Testis (tissue), 2 donors: ENCODE measurements around the gene TCF12.

Experiments used
- POLR2A ChIP-seq: fragments of 450-650 bp; IDR thresholded peaks from one replicate; pipeline ENCODE4 v1.6.1; 2017; ENCODE audit warnings: antibody characterized with exemption, mild to moderate bottlenecking, moderate library complexity
- TF ChIP-seq, protein P1 (sequence below), 3 experiments: fragments of 450-650 bp in 2 of 3; fragments of 200-600 bp in 1 of 3; sonication (generic) in 1 of 3; IDR thresholded peaks; one replicate each; pipeline ENCODE4 v1.5.1; 2016 to 2019; ENCODE audit warnings: antibody characterized with exemption in 3 of 3, mild to moderate bottlenecking in 2 of 3, moderate library complexity in 1 of 3

DNA sequence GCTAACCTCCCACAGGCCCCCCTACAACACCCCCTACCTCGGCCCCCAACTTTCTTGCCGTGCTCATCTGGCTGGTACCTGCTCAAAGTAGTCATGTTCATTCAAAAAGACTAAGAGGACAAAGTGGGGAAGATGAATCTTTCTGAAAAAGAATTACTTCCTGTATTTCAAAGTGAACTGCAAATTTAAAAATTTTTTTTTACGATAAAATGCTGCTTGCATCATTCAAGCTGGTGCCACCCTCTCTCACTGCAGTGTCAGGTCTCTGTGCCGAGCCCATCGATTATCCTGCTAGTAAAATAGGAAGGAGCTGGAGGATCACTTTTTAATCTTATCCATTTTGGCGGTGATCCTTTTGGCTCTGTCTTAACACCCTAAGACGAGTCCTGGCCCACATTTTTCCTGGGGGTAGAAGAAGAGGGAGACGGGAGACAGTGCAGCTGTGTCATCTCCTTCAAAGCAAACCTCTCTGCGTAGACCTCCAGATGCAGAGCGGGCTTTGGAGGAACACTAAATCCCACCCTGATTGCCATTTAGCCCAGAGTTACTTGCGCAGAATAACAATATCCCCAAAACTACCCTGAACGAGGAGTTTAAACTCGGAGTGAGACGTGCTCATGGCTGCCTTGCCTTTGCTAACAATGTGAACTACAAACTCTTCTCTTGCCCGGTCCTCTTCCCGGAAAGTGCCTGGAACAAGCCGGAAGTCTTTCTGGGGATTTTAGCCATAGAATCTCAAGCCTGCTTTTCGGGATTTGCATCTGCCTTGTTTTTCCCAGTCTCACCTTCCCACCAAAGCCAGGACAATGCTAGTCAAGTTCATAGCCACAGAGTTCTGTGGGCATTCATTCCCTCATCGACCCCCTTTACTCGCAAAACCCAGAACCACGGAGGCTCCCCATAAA is 391.7 kb downstream of the TCF12 start:
- TF ChIP-seq, protein P1, sequence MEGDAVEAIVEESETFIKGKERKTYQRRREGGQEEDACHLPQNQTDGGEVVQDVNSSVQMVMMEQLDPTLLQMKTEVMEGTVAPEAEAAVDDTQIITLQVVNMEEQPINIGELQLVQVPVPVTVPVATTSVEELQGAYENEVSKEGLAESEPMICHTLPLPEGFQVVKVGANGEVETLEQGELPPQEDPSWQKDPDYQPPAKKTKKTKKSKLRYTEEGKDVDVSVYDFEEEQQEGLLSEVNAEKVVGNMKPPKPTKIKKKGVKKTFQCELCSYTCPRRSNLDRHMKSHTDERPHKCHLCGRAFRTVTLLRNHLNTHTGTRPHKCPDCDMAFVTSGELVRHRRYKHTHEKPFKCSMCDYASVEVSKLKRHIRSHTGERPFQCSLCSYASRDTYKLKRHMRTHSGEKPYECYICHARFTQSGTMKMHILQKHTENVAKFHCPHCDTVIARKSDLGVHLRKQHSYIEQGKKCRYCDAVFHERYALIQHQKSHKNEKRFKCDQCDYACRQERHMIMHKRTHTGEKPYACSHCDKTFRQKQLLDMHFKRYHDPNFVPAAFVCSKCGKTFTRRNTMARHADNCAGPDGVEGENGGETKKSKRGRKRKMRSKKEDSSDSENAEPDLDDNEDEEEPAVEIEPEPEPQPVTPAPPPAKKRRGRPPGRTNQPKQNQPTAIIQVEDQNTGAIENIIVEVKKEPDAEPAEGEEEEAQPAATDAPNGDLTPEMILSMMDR (IDR thresholded peaks at IDR 0.05) = no peak
- TF ChIP-seq POLR2A = no peak
